Stimulated activated CD4-positive, alpha-beta T cell treated with anti-CD3 and anti-CD28 coated beads, Interleukin-12 subunit alpha, Interleukin-12 subunit beta, amount 100 ng/mL, for 4 hours (primary cell): Measurements from ENCODE around the gene SLC24A3.
"Not testable (repeated sequence)": the region's sequence is repeated elsewhere in the genome, so short reads cannot be mapped to it uniquely, and the experiment has no call there.

ENCODE experiments used
- DNase-seq: peaks from one replicate; pipeline ENCODE4 v3.0.0-alpha.2; 2020

The SLC24A3 gene

DNA sequence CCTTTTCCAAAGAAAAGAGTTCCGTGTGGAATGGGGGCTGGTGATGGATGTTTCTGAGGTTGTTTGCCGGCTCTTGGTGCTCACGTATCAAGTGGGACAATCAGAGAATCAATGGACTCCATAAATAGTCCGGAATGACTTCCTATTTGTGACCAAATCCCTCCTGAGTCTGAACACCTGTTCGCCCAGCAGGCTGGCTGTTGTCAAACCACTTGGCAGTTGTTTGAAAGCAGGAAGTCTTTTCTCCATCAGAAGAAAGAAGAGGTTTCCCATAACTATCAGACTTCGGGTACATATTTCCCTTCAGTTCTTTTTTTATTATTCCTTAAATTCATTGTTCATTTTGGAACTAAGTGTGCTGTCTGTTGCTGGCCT is 390.9 kb downstream of the SLC24A3 start:
- DNase-seq = no peak

- no peak for DNase-seq
These were observed 393.5 kb downstream of the SLC24A3 start for GRCh38 chr20:19605786-19606485.

DNA sequence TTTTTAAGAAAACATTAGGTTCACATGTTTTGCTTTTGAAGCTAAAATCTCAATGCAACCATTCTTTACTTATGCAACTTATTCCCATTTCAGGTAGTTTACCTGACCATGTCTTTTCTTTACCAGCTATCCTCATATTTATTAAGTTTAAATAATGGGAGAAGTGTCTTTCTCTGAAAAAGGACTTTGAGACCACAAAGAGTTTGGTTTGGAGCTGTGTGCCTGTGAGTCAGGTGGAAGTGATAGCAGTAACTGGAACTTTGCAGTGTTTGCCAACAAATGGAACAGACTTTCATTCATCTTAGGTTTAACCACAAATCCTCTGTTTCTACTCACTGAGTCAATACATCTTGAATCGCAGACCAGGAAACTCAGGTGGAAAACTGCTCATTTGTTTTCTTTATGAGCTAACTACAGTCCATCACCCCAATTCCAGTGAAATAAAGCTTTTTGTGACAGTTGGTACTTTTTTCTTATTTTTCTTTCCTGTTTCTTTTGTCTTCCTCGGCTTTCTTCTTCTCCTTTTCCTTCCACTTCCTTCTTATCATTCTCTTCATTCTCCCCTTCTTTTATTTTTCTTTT is 397.3 kb downstream of the SLC24A3 start:
- no peak for DNase-seq

GRCh38 chr20:19615629-19616028 is 403.2 kb downstream of the SLC24A3 start:
- DNase-seq = no peak

- no peak for DNase-seq
These were observed 403.6 kb downstream of the SLC24A3 start for GRCh38 chr20:19616081-19616480.

- no peak for DNase-seq
These were observed 404.2 kb downstream of the SLC24A3 start for GRCh38 chr20:19616620-19617019.

DNA sequence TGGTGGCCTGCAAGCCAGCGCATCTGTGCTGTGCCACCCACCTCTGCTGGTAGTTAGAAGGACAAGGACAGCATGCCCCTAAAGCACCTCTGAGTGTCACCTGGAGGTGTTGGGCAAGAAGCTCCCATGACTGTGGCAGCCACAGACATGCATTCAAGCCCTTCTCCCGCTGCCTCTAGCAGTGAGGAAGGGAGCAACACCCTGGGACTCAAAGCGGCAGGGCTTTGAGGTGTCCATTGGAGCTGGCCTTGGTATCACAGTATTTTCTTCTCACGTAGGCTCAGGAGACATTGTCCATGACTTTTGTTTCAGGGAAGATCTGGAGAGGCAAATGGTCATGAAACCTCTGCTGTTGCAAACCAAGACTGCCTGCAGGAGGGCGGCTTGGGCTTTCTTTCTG is 404.8 kb downstream of the SLC24A3 start:
- no peak for DNase-seq

GRCh38 chr20:19618711-19619110 is 406.3 kb downstream of the SLC24A3 start:
- DNase-seq = no peak

DNA sequence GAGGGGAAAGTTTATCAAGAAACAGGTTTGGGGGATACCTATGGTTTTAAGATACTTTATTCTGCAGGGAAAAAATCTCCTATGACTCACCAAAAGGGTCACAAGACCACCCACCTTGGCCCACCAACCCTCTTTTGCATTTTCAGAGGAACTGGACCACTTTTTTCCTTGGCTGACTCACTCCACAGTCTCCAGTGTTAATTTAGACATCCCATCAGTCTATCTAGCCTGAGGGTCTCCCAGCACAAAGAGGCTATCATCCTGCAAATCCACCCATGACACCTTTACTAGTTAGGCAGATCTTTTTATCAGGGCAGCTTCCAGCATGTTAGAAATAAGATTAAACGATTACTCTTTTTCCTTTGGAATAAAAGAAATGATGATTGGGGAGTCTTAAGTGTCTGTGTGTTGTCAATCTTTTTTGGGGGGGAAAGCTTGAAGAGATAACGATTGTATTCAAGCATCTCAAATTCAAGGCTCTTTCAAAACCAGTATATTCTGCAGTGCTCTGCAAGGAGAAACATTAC is 407.5 kb downstream of the SLC24A3 start:
- no peak for DNase-seq

GRCh38 chr20:19620446-19620845 is 408.0 kb downstream of the SLC24A3 start:
- DNase-seq = no peak

- DNase-seq = no peak
These were observed 408.6 kb downstream of the SLC24A3 start for GRCh38 chr20:19621072-19621471.

GRCh38 chr20:19624221-19624965 is 412.0 kb downstream of the SLC24A3 start:
- no peak for DNase-seq

- no peak for DNase-seq
These were observed 413.0 kb downstream of the SLC24A3 start for GRCh38 chr20:19625426-19625825.

DNA sequence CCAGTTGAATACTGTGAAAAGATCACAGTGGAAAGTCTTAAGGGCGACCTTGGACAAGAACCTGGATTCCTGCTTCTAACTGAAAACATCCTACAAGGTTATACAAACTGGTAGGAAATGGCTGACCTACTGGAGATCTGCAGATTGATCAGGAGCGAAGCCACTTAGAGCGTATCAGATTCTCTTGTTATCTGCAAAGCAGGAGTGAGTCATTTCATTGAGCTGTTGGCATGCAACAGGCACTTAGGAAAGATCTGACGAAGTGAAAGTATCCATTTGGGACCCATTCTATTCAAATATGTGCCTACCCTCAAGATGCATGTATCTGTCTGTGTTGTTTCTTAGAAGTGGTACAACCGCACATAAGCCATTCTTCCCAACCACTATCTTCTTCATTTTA is 414.5 kb downstream of the SLC24A3 start:
- DNase-seq = no peak

- DNase-seq = peak; percentile 3
These were observed 416.2 kb downstream of the SLC24A3 start for GRCh38 chr20:19628570-19629134.

GRCh38 chr20:19631410-19631809 is 419.0 kb downstream of the SLC24A3 start:
- no peak for DNase-seq

GRCh38 chr20:19633985-19634384 is 421.5 kb downstream of the SLC24A3 start:
- DNase-seq = no peak

GRCh38 chr20:19639471-19640045 is 427.1 kb downstream of the SLC24A3 start:
- DNase-seq = not testable (repeated sequence)

DNA sequence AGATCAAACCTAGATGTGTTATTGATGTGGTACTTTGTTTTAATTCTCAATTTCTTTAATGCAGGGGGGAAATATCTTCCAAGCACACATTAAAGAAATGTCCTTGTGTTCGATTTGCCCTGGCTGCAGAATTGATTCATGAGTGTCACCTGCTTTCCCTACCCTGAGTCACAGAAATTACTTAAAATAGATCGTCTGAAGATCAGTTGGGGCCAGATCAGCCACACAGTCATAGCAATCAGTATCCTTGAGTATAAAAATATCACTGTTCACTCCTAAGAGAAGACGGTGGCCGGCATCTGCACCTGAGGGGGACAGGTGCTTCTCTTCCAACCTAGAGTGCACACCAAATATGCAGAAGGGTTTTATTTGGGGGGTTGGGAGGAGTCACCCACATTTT is 430.4 kb downstream of the SLC24A3 start:
- no peak for DNase-seq

DNA sequence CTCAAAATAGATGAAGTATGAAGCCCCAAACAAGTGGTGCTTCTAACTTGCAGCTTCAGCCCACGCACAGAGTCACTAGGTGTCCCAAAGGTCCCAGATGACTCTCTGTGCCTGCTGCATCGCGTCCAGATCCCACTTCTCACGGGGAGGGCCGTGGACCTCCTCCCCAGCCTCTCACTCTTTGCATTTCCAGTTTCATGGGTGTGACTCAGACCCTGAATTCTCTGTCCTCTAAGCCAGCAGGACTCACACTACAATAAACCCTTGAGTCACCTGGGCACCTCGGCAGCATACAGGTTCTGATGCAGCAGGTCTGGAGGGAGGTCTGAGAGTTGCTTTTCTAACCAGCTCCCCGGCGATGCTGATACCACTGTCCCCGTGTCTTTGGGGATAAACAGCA is 431.6 kb downstream of the SLC24A3 start:
- DNase-seq = no peak

DNA sequence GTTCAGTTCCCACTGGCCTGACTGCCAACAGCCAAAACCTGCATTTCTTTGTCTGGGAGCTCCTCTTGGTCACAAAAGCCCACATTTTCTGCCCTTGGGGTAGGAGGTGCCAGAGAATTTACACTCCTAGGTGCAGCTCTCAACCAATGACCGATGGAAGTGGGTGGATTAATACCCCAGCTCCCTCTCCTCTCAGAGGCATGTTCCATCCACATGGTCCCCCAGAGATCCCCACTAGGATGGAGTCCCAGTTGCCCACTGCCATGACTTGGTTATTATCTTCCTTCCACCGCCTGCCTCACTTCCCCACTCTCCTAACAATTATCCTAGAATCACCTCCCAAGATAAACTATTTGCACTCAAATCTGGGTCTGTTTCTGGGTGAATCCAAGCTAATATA is 434.5 kb downstream of the SLC24A3 start:
- no peak for DNase-seq

- DNase-seq = no peak
These were observed 435.6 kb downstream of the SLC24A3 start for GRCh38 chr20:19648024-19648423.

DNA sequence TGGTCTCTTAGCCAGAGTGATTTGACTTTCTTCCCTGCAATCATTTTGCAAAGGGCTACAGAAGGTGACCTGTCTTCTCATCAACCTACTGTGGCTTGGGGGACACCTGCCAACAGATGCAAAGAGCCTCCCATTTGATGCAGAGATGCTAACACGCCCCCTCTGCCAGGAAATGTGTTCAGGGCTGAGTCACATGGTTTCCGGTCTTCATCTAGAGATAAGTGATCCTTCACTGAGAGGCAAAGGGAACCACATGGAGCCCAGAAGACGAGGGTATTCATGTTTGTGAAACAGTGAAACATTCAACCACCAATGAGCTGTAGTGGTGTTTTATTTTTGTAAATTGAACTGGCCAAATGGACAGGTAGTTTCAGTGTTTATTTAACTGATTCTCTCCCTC is 436.6 kb downstream of the SLC24A3 start:
- DNase-seq = no peak
